Transverse colon (tissue), 4 donors: ENCODE data around the gene GSDMA.

Experiments
- CTCF ChIP-seq, 5 experiments: fragments of 200-600 bp in 3 of 5; fragments of 450-650 bp in 2 of 5; sonication (generic) in 3 of 5; IDR thresholded peaks; 1 replicate in 2 of 5; 2 replicates in 3 of 5; pipeline ENCODE4 v1.5.1; 2016 to 2017; ENCODE audit warnings: antibody characterized with exemption in 5 of 5, inconsistent platforms in 3 of 5, mild to moderate bottlenecking in 2 of 5, moderate library complexity in 1 of 5
- EP300 ChIP-seq: sonication (generic); formaldehyde crosslinking; IDR thresholded peaks from one replicate; pipeline ENCODE4 v1.6.1; 2017; ENCODE audit warnings: antibody characterized with exemption, low read depth
- POLR2A ChIP-seq: fragments of 450-650 bp; IDR thresholded peaks from one replicate; pipeline ENCODE4 v1.6.1; 2016; ENCODE audit warnings: antibody characterized with exemption, mild to moderate bottlenecking, moderate library complexity
- POLR2AphosphoS5 ChIP-seq, 3 donors: sonication (generic); formaldehyde crosslinking; IDR thresholded peaks; one replicate each; pipeline ENCODE4 v1.6.1; 2016; ENCODE audit warnings: antibody characterized with exemption in 3 of 3

DNA sequence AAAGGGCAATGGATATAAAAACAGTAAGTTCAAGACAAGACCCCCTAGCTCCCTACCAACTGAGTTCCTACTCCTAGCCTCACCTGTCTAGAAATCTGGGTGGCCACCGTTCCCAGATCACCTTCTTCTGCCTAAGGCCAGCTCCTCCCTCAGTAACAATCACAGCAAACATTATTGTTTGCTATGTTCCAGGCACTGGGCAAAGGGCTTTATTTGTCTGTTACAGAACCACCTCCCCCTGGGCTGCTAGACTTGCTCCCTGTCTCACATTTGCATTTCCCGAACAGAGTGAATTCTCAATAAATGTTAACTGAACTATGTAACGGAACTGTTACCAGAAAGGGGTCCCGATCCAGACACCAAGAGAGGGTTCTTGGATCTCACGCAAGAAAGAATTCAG lies 28.5 kb upstream of the GSDMA start:
- TF ChIP-seq CTCF (IDR thresholded peaks at IDR 0.05) (no peak), POLR2A (no peak), POLR2AphosphoS5 (IDR thresholded peaks at IDR 0.05) (no peak), EP300 (no peak)
